Cardiac fibroblast (primary cell): ENCODE data around the gene TACR1.

ENCODE experiments used
- DNase-seq, 2 donors: peaks; one replicate each; pipeline versions ENCODE4 v3.0.0 to v3.0.0-alpha.2; 2010; ENCODE audit warnings: low read depth in 2 of 2
- H3K4me3 ChIP-seq, 2 donors: replicated peaks in 1 of 2; 1 replicate in 1 of 2; 2 replicates in 1 of 2; pipeline ENCODE4 v1.5.1; 2011; ENCODE audit warnings: low read depth in 2 of 2, low read length in 2 of 2, mild to moderate bottlenecking in 2 of 2, moderate library complexity in 1 of 2
- TF ChIP-seq, protein P1 (sequence below): IDR thresholded peaks from one replicate; pipeline ENCODE4 v1.5.1; 2011; ENCODE audit warnings: low read depth, mild to moderate bottlenecking, low read length, inconsistent platforms

Gene TACR1

DNA sequence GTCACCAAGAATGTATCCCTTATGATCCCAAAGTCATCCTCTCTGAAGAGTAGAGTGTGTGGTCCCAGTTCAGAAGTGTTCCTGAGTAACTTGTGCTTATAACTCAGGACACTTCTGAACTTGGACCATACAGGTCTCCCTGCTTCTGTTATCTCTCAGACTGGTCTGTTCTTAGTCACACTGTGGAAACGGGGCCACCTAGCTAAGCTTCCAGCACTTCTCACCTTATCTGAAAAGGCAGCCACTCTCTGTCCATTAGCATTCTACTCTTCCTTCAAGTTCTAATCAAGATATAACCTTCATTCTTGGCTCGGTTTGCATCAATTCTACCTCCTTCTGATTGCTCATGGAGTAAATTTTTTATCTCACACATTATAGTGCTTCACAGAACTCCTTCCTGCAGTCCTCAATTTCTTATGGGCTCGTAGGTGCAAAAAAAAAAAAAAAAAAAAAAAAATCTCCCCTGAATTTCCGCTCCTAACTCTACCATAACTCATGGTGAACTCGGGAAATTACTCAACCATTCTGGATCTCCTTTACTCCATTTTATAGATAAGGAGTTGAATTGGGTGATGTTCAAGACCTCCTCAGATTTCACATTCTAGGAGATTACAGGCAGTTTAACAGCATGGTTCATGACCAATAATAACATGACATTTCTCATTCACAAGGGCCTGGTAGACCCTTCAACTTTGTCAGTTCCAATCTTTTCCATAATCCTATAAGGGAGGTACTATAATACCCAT, 108.4 kb downstream of the TACR1 start:
- H3K4me3 ChIP-seq: no peak overlapping the region
- DNase-seq: peak in 1 of 2 donors; percentile 53
- TF ChIP-seq, protein P1, sequence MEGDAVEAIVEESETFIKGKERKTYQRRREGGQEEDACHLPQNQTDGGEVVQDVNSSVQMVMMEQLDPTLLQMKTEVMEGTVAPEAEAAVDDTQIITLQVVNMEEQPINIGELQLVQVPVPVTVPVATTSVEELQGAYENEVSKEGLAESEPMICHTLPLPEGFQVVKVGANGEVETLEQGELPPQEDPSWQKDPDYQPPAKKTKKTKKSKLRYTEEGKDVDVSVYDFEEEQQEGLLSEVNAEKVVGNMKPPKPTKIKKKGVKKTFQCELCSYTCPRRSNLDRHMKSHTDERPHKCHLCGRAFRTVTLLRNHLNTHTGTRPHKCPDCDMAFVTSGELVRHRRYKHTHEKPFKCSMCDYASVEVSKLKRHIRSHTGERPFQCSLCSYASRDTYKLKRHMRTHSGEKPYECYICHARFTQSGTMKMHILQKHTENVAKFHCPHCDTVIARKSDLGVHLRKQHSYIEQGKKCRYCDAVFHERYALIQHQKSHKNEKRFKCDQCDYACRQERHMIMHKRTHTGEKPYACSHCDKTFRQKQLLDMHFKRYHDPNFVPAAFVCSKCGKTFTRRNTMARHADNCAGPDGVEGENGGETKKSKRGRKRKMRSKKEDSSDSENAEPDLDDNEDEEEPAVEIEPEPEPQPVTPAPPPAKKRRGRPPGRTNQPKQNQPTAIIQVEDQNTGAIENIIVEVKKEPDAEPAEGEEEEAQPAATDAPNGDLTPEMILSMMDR: no peak

DNA sequence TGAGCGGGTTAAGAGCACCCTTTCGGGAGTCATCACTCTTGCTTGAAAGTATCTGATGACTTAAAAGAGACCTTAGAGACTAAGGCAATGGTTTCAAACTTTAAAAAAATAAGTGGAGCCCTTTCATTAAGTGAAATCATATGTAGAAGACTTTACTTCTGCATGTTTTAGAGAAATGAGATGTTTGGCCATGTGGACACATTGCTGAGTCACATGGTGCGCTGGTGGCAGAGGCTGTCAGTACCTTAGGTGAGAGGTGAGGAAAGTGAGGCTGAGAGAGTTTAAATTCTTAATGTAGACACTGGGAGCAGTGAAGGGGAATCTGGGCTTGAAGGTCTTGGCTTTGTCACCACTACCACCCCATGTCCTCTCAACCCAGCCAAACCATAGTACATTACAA, 109.8 kb downstream of the TACR1 start:
- TF ChIP-seq, protein P1: no peak
- H3K4me3 ChIP-seq: no peak overlapping the region
- DNase-seq: no peak

- TF ChIP-seq, protein P1: no peak
- DNase-seq: no peak
- no peak overlapping the region for H3K4me3 ChIP-seq
Observed at GRCh38 chr2:75088791-75089190, 110.5 kb downstream of the TACR1 start.

GRCh38 chr2:75087736-75088135, 111.6 kb downstream of the TACR1 start:
- H3K4me3 ChIP-seq: no peak overlapping the region
- TF ChIP-seq, protein P1: no peak
- DNase-seq: no peak

DNA sequence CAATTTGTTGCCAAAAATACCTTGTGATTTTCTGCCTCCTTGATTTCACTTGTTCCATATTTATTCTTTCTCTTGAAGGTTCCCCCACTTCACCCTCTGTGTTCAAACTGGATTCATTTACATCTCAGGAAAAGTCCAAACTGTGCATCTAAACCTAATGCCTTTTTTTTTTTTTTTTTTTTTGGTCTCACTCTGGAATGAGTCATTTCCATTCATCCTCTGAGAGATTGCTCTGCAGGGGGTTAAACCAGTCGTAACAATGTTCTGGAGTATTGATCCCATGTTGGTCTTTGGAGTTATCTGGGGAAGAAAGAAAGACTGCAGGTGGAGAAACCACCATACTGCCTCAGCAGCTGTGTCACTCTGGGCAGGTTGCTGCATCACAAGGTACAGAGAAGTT, 119.7 kb downstream of the TACR1 start:
- no peak overlapping the region for H3K4me3 ChIP-seq
- TF ChIP-seq, protein P1: no peak
- DNase-seq: peak in 1 of 2 donors; percentile 10

DNA sequence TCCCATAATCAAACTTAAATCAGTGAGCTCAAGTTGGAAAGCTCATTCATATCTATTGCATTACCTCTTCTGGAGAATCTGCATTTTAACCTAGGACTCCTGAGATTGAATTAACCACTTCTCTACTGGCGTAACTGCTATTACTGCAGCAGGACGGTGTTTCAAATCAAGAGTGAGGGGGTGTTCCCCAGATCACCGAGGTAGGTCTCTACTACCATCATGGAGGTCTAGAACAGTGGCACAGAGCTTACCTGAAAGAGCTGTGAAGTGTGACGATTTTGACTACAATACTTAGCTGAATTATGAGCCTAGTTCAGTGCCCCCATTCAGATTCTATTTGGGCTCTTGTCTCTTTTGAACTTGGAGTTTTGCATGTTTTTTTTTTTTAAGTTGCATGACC, 121.4 kb downstream of the TACR1 start:
- TF ChIP-seq, protein P1: no peak
- no peak for DNase-seq
- H3K4me3 ChIP-seq: no peak overlapping the region

DNA sequence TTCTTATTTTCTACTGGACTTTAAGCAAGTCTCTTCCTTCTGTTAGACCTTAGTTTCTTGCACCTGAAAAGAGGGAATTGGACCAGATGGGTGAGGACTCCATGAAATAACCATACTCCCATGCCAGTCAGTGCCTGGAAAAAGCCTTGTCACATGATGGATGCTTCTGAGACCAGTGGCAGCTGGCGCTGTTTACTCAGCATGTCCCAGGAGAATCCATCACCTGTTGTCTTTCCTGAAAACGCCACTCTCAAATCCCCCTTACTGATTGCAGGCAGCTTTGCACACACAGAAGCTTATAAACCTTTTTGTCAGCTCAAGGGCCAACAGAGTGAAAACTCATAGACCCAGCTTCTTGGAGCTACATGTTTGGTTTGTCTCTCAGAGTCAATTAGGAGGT, 123.2 kb downstream of the TACR1 start:
- TF ChIP-seq, protein P1: no peak
- no peak for DNase-seq
- H3K4me3 ChIP-seq: no peak overlapping the region
